HCT116 (cell line): Measurements from ENCODE around the gene FBXL15. TPM values are rescaled to one million over a fixed set of nuclear protein-coding genes. Genes with fewer than 3 reads are reported as not detected.

ENCODE experiments used
- ATAC-seq: fragments of 200-7000 bp; cut with Tn5 transposase; 2 replicates; pipeline ENCODE4 v1.9.1; 2020; ENCODE audit warnings: mild to moderate bottlenecking, moderate library complexity
- BruUV-seq: library from RNA; stranded (reverse); fragments of 400-500 nt; replicated peaks from 2 replicates; lab custom pipeline; 2021; lab: Mats Ljungman, UMichigan
- CTCF ChIA-PET: fragments of 300-600 bp; sonication (Branson Sonifier 250); formaldehyde crosslinking; loops from one replicate; lab custom pipeline; 2021; ENCODE audit warnings: antibody characterized with exemption; lab: Charles Lee
- POLR2A ChIA-PET: fragments of 300-600, 350-600 bp; sonication (Branson Sonifier 250); formaldehyde crosslinking; loops from one replicate; lab custom pipeline; 2021; ENCODE audit warnings: antibody characterized with exemption; lab: Charles Lee
- RAD21 ChIA-PET, 2 experiments: fragments of 300-600 bp; sonication (Branson Sonifier 250); formaldehyde crosslinking; loops; one replicate each; lab custom pipeline; 2023; ENCODE audit warnings: low total read pairs in 2 of 2; ENCODE audit not compliant: uncharacterized antibody in 2 of 2, unreplicated experiment in 2 of 2, low non-redundant PET in 1 of 2; lab: Charles Lee
- DNase-seq: peaks from one replicate; pipeline ENCODE4 v3.0.0-alpha.2; 2010; ENCODE audit warnings: low read depth, low spot score
- H2AFZ ChIP-seq: fragments of 200-600 bp; shearing (Covaris generic), sonication (generic); 2 replicates; pipeline ENCODE4 v1.6.1; 2017; ENCODE audit warnings: low read depth, mixed run types, mixed read lengths, antibody characterized with exemption, low read length; ENCODE audit not compliant: poor library complexity, severe bottlenecking
- H3K27ac ChIP-seq: 2 replicates; pipeline ENCODE4 v1.5.1; 2012; ENCODE audit warnings: low read depth, low read length
- H3K27me3 ChIP-seq: fragments of 200-600 bp; sonication (generic); 2 replicates; pipeline ENCODE4 v1.6.1; 2016; ENCODE audit warnings: mixed run types, low read length, mixed read lengths; ENCODE audit not compliant: insufficient read depth
- H3K36me3 ChIP-seq, 2 experiments: fragments of 200-500 bp in 1 of 2; fragments of 200-600 bp in 1 of 2; sonication (Bioruptor generic) in 1 of 2; sonication (generic) in 1 of 2; 2 replicates each; pipeline versions ENCODE4 v1.5.1 to v1.6.1; 2014 to 2016; ENCODE audit warnings: low read length in 2 of 2, inconsistent platforms in 1 of 2, mixed read lengths in 1 of 2, mixed run types in 1 of 2; ENCODE audit not compliant: insufficient read depth in 2 of 2, control insufficient read depth in 1 of 2
- H3K4me1 ChIP-seq, 2 experiments: fragments of 200-600 bp in 1 of 2; sonication (generic) in 1 of 2; 2 replicates each; pipeline versions ENCODE4 v1.5.1 to v1.6.1; 2012 to 2017; ENCODE audit warnings: low read length in 2 of 2, inconsistent platforms in 1 of 2, mild to moderate bottlenecking in 1 of 2, mixed read lengths in 1 of 2, mixed run types in 1 of 2, moderate library complexity in 1 of 2; ENCODE audit not compliant: insufficient read depth in 2 of 2, control insufficient read depth in 1 of 2
- H3K4me2 ChIP-seq: fragments of 200-600 bp; sonication (generic); 2 replicates; pipeline ENCODE4 v1.6.1; 2017; ENCODE audit warnings: mixed run types, low read length, mixed read lengths
- H3K4me3 ChIP-seq, 2 experiments: fragments of 200-600 bp in 1 of 2; sonication (generic) in 1 of 2; replicated peaks in 1 of 2; 2 replicates each; pipeline ENCODE4 v1.5.1; 2011 to 2016; ENCODE audit warnings: low read length in 2 of 2, control low read depth in 1 of 2, low read depth in 1 of 2, mild to moderate bottlenecking in 1 of 2, mixed read lengths in 1 of 2, mixed run types in 1 of 2
- H3K79me2 ChIP-seq: fragments of 200-600 bp; sonication (generic); 2 replicates; pipeline ENCODE4 v1.6.1; 2017; ENCODE audit warnings: mild to moderate bottlenecking, mixed run types, low read length, moderate library complexity, mixed read lengths; ENCODE audit not compliant: insufficient read depth
- H3K9ac ChIP-seq: fragments of 200-600 bp; sonication (generic); 2 replicates; pipeline ENCODE4 v1.6.1; 2016; ENCODE audit warnings: low read length, mixed read lengths
- H3K9me2 ChIP-seq: fragments of 200-600 bp; sonication (generic), shearing (Covaris generic); 2 replicates; pipeline ENCODE4 v1.6.1; 2017; ENCODE audit warnings: mixed run types, mild to moderate bottlenecking, moderate library complexity; ENCODE audit not compliant: insufficient read depth
- H3K9me3 ChIP-seq, 2 experiments: fragments of 200-500 bp in 1 of 2; fragments of 200-600 bp in 1 of 2; sonication (Bioruptor generic) in 1 of 2; sonication (generic) in 1 of 2; 2 replicates each; pipeline ENCODE4 v1.6.1; 2014 to 2017; ENCODE audit warnings: low read length in 2 of 2, mixed read lengths in 2 of 2, inconsistent platforms in 1 of 2, low read depth in 1 of 2, mild to moderate bottlenecking in 1 of 2, mixed run types in 1 of 2, moderate library complexity in 1 of 2; ENCODE audit not compliant: control insufficient read depth in 1 of 2, insufficient read depth in 1 of 2
- H4K20me1 ChIP-seq: fragments of 200-600 bp; sonication (generic), shearing (Covaris generic); 2 replicates; pipeline ENCODE4 v1.6.1; 2017; ENCODE audit warnings: mixed run types, mild to moderate bottlenecking, moderate library complexity; ENCODE audit not compliant: insufficient read depth
- ATF3 ChIP-seq: IDR thresholded peaks from 2 replicates; pipeline ENCODE4 v1.6.1; 2012
- CBX3 ChIP-seq: IDR thresholded peaks from 2 replicates; pipeline ENCODE4 v1.6.1; 2012; ENCODE audit warnings: low read depth
- CTCF ChIP-seq, 3 experiments: fragments of 200-600 bp in 1 of 3; sonication (generic) in 1 of 3; IDR thresholded peaks in 2 of 3; conservative IDR thresholded peaks in 1 of 3; 2 replicates each; pipeline ENCODE4 v1.5.1; 2012 to 2017; ENCODE audit warnings: low read depth in 2 of 3, low read length in 2 of 3, antibody characterized with exemption in 1 of 3, borderline replicate concordance in 1 of 3, control low read depth in 1 of 3, mild to moderate bottlenecking in 1 of 3, mixed read lengths in 1 of 3, mixed run types in 1 of 3, moderate library complexity in 1 of 3; ENCODE audit not compliant: insufficient read depth in 1 of 3
- EGR1 ChIP-seq: IDR thresholded peaks from 2 replicates; pipeline ENCODE4 v1.6.1; 2012; ENCODE audit warnings: low read depth
- ELF1 ChIP-seq: IDR thresholded peaks from 2 replicates; pipeline ENCODE4 v1.6.1; 2012; ENCODE audit warnings: low read depth, borderline replicate concordance
- EZH2 ChIP-seq: fragments of 200-600 bp; sonication (generic); IDR thresholded peaks from 2 replicates; pipeline ENCODE4 v1.6.1; 2017; ENCODE audit warnings: antibody characterized with exemption, mixed run types
- EZH2phosphoT487 ChIP-seq: fragments of 200-600 bp; IDR thresholded peaks from 2 replicates; pipeline ENCODE4 v1.6.1; 2018; ENCODE audit warnings: antibody characterized with exemption, borderline replicate concordance
- FOSL1 ChIP-seq: IDR thresholded peaks from 2 replicates; pipeline ENCODE4 v1.6.1; 2012; ENCODE audit warnings: low read depth
- JUND ChIP-seq: IDR thresholded peaks from 2 replicates; pipeline ENCODE4 v1.6.1; 2012
- MAX ChIP-seq: IDR thresholded peaks from 2 replicates; pipeline ENCODE4 v1.6.1; 2012
- POLR2A ChIP-seq: IDR thresholded peaks from 2 replicates; pipeline ENCODE4 v1.7.0; 2011; ENCODE audit warnings: borderline replicate concordance; ENCODE audit not compliant: insufficient read depth, insufficient read length; ENCODE audit errors: extremely low read depth
- POLR2AphosphoS5 ChIP-seq: IDR thresholded peaks from 2 replicates; pipeline ENCODE4 v1.6.1; 2011; ENCODE audit warnings: mild to moderate bottlenecking, low read depth, low read length, moderate library complexity
- RAD21 ChIP-seq: IDR thresholded peaks from 2 replicates; pipeline ENCODE4 v1.6.1; 2012; ENCODE audit warnings: low read depth, mild to moderate bottlenecking
- SIN3A ChIP-seq: IDR thresholded peaks from 2 replicates; pipeline ENCODE4 v1.6.1; 2012; ENCODE audit warnings: low read depth
- SP1 ChIP-seq: IDR thresholded peaks from 2 replicates; pipeline ENCODE4 v1.6.1; 2012; ENCODE audit warnings: low read depth
- SRF ChIP-seq: IDR thresholded peaks from 2 replicates; pipeline ENCODE4 v1.6.1; 2012; ENCODE audit warnings: low read depth
- YY1 ChIP-seq: IDR thresholded peaks from 2 replicates; pipeline ENCODE4 v1.6.1; 2011; ENCODE audit warnings: low read length, low read depth, moderate library complexity, mild to moderate bottlenecking; ENCODE audit not compliant: insufficient replicate concordance; ENCODE audit errors: extremely low read depth
- ZFX ChIP-seq: fragments of 450-650 bp; IDR thresholded peaks from 2 replicates; pipeline ENCODE4 v1.6.1; 2017
- intact Hi-C: fragments of 100-400 bp; cut with micrococcal nuclease; formaldehyde crosslinking; loops from 2 replicates; pipeline ENCODE4 v1.10.0; 2022
- total RNA-seq: library from RNA; stranded (reverse); gene quantifications from one replicate; pipeline ENCODE4 v1.2.1, GENCODE V29; 2021; ENCODE audit not compliant: unreplicated experiment

Gene FBXL15
- total RNA-seq, 1 experiment from 2014 or later: 21.1 TPM

- H3K4me2 ChIP-seq: no peak overlapping the region
- H3K4me3 ChIP-seq: no peak overlapping the region
- H3K27ac ChIP-seq: no peak overlapping the region; the same call in 1 of the 2 replicates
- H3K9ac ChIP-seq: no peak overlapping the region
- POLR2A ChIA-PET: interaction anchor here (1.1 to 3.2 kb wide), 2 partner anchors 9 to 174 kb away, joined by 8 to 14 read pairs; partner anchors contain the start of gene NFKB2
- H4K20me1 ChIP-seq: no peaks in the 10 kb centered on the region
- CTCF ChIA-PET: interaction anchor here (0.6 to 3.5 kb wide), 13 partner anchors 10 to 290 kb away, joined by 3 to 41 read pairs (median 8); partner anchors contain the start of genes FBXL15 and NFKB2
- peaks cover 4 to 15% of the 10 kb centered on the region in 2 experiments; a peak in 2 of 4 replicates for H3K36me3 ChIP-seq
- H3K9me3 ChIP-seq: no peaks in the 10 kb centered on the region
- no peaks in the 10 kb centered on the region for H3K27me3 ChIP-seq
- ATAC-seq (no peak), DNase-seq (no peak)
- peaks cover 19 to 50% of the 10 kb centered on the region in 2 experiments for H3K4me1 ChIP-seq
- H3K9me2 ChIP-seq: no peaks in the 10 kb centered on the region
- H3K79me2 ChIP-seq: no peaks in the 10 kb centered on the region
- TF ChIP-seq RAD21 (no peak), EZH2phosphoT487 (no peak), ZFX (no peak), EZH2 (no peak), POLR2AphosphoS5 (no peak; the same call in 1 of the 2 replicates), MAX (no peak), POLR2A (no peak), SIN3A (no peak), JUND (no peak), SP1 (no peak), FOSL1 (no peak), CBX3 (no peak), ATF3 (no peak), EGR1 (no peak), CTCF (IDR thresholded peaks at IDR 0.05 in 2 of 3, conservative IDR thresholded peaks at IDR 0.05 in 1 of 3; ENCODE audit: borderline replicate concordance in 1 of 3, insufficient read depth in 1 of 3, low read depth in 2 of 3, low read length in 2 of 3) (no peak), SRF (no peak), ELF1 (no peak), YY1 (no peak)
- no peak overlapping the region for H2AFZ ChIP-seq
- no TSS peak for BruUV-seq
- RAD21 ChIA-PET: interaction anchor here (1.0 to 2.0 kb wide), 3 partner anchors 174 to 235 kb away, joined by 4 to 9 read pairs (median 6); no protein-coding TSS in a partner anchor
- intact Hi-C loops: loop anchor here (1.0 kb wide), 1 partner anchor 174 kb away; no protein-coding TSS in a partner anchor
Measured at GRCh38 chr10:102404361-102405107, 16.1 kb upstream of the FBXL15 start.
